ENCODE measurements around the gene EVX2.
A peak's percentile ranks its signal among the peaks of the same experiment; 100 is the strongest.

EVX2 gene

GRCh38 chr2:176081837-176082524 lies 1.8 kb downstream of the EVX2 start:
- no peak for DNase-seq

- DNase-seq, result no peak
Measured at GRCh38 chr2:176081376-176081836, 2.4 kb downstream of the EVX2 start.

- DNase-seq, result no peak
Measured at GRCh38 chr2:176080540-176081375, 3.0 kb downstream of the EVX2 start.

GRCh38 chr2:176079831-176080539 lies 3.8 kb downstream of the EVX2 start:
- DNase-seq, result no peak

GRCh38 chr2:176079285-176079830 lies 4.4 kb downstream of the EVX2 start:
- no peak for DNase-seq

GRCh38 chr2:176078541-176079284 lies 5.0 kb downstream of the EVX2 start:
- no peak for DNase-seq

- no peak for DNase-seq
Measured at GRCh38 chr2:176076796-176077195, 7.0 kb downstream of the EVX2 start.

GRCh38 chr2:176076063-176076462 lies 7.7 kb downstream of the EVX2 start:
- DNase-seq, result no peak

GRCh38 chr2:176075481-176075880 lies 8.3 kb downstream of the EVX2 start:
- no peak for DNase-seq

GRCh38 chr2:176074919-176075425 lies 8.8 kb downstream of the EVX2 start:
- DNase-seq, result no peak

- DNase-seq, result no peak
Measured at GRCh38 chr2:176072951-176073904, 10.5 kb downstream of the EVX2 start.

- no peak for DNase-seq
Measured at GRCh38 chr2:176072292-176072669, 11.5 kb downstream of the EVX2 start.

GRCh38 chr2:176071330-176072291 lies 12.2 kb downstream of the EVX2 start:
- no peak for DNase-seq

GRCh38 chr2:176068419-176068832 lies 15.3 kb downstream of the EVX2 start:
- DNase-seq, result no peak

GRCh38 chr2:176067589-176068418 lies 16.0 kb downstream of the EVX2 start:
- DNase-seq, result no peak

- DNase-seq, result no peak
Measured at GRCh38 chr2:176066645-176067588, 16.8 kb downstream of the EVX2 start.

GRCh38 chr2:176063958-176064357 lies 19.8 kb downstream of the EVX2 start:
- DNase-seq, result peak; percentile 47

GRCh38 chr2:176056406-176056805 lies 27.4 kb downstream of the EVX2 start:
- DNase-seq, result peak; percentile 76
